Central memory CD4-positive, alpha-beta T cell (primary cell): Measurements from ENCODE around the gene TRIM49D1.
"Not testable (repeated sequence)": the region's sequence is repeated elsewhere in the genome, so short reads cannot be mapped to it uniquely, and the experiment has no call there.

Experiments used
- DNase-seq: peaks from one replicate; pipeline ENCODE4 v3.0.0; 2022
- total RNA-seq, 3 experiments: gene quantifications; one replicate each; lab custom pipeline; 2026; lab: John Stamatoyannopoulos, UW

The TRIM49D1 gene
- total RNA-seq: 0 reads per million in 3 experiments

- no peak for DNase-seq
These were observed at the start of gene TRIM49D1 for GRCh38 chr11:89922195-89922660. Gene TRIM49D1 (minus strand): TSS chr11:89922245. CDS start chr11:89917710, 4,535 bp downstream.

DNA sequence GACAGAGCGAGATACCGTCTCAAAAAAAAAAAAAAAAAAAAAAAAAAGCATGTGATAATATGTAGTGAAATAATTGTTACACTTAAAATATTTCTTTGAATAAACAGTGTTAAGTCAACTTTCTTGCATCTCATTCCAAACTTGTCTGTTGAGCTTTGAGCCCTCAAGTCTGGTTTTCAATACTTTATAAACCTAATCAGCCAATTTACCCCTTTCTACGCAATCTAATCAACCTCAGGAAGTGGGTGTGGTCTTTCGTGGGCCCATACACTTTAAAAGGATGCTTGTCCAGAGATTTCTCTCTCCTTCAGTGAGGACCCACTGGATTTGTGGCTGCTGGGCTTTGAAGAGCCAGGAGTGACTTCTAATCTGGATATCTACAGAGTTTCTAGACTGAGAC is 43.7 kb upstream of the TRIM49D1 start, which contains the start of gene TRIM64:
Gene TRIM64 (plus strand): TSS at position 301 of the 400 bp plus-strand sequence. CDS start 2,467 bp downstream, outside the sequence.
- DNase-seq: not testable (repeated sequence)

DNA sequence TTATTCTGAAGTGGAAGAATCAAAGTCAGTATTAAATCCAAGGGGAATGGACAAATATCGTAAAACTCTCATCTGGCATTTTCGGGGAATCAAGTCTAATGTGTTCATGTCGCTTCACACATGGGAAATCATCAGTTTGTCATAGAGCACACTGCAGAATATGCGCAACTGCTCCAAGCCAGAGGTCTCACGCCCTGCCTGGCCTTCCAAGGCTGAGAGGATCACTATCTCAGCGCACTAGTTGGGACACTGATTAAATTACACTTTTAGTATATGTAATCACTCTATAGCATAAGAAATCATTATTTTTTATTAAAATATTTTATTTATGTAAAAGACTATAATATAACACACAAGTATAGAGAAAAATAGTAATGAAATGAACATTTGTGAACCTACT is 38.8 kb upstream of the TRIM49D1 start:
- DNase-seq: not testable (repeated sequence)

DNA sequence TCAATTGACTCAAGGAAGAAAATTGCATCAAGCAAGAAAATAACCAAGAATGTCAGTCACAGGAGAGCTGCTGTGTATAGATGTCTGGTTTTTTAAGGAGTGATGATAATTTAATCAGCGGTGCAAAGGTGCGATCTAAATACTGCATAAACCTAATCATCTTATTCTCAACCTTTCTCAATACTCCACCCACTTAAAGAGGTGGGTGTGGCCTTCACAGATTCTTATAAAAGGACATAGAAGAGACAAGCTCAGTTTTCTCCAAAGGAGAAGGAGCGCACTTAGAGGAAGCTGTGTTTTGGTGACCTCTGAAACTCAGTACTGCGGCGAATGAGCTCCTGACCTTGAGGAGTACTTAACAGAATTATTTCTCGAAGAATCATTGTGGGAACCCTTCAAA is 1.7 kb upstream of the TRIM49D1 start, which contains the start of gene TRIM49D2:
Gene TRIM49D2 (plus strand): TSS at position 301 of the 400 bp plus-strand sequence. CDS start 2,698 bp downstream, outside the sequence.
- DNase-seq: not testable (repeated sequence)

GRCh38 chr11:89900809-89901208 is 21.2 kb downstream of the TRIM49D1 start:
- not testable (repeated sequence) for DNase-seq

- DNase-seq: not testable (repeated sequence)
These were observed 28.8 kb downstream of the TRIM49D1 start for GRCh38 chr11:89893245-89893644.

DNA sequence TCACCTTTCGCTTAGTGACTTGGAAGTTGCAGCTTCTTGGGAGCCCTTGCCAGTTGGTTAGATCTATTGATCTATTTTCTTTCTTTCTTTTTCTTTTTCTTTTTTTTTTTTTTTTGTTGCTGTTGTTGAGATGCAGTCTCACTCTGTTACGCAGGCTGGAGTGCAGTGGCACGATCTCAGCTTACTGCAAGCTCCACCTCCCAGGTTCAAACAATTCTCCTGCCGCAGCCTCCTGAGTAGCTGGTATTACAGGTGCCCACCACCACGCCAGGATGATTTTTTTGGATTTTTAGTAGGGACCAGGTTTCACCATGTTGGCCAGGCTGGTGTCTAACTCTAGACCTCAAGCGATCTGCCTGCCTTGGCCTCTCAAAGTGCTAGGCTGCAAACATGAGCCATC is 44.5 kb downstream of the TRIM49D1 start:
- not testable (repeated sequence) for DNase-seq

DNA sequence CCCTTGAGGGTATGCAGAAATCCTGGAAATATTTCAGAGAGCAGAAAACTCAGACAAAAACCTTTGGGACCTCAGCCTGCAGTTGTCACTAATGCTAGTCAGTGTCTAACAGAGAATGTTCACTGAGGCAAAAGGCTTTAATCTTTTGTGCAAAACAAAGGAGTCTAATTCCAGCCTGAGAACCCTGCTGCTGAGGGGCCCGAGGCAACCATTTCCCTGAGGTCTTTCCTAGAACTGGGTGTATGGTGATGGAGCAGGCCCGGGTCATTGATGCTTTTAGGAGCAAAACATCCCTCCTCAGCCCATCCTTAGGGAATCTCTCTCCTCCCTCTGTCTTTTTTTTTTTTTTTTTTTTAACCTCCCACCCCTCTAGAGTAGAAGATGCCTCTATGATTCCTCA is 49.5 kb downstream of the TRIM49D1 start:
- DNase-seq: not testable (repeated sequence)

GRCh38 chr11:89865223-89865622 is 56.8 kb downstream of the TRIM49D1 start:
- not testable (repeated sequence) for DNase-seq

DNA sequence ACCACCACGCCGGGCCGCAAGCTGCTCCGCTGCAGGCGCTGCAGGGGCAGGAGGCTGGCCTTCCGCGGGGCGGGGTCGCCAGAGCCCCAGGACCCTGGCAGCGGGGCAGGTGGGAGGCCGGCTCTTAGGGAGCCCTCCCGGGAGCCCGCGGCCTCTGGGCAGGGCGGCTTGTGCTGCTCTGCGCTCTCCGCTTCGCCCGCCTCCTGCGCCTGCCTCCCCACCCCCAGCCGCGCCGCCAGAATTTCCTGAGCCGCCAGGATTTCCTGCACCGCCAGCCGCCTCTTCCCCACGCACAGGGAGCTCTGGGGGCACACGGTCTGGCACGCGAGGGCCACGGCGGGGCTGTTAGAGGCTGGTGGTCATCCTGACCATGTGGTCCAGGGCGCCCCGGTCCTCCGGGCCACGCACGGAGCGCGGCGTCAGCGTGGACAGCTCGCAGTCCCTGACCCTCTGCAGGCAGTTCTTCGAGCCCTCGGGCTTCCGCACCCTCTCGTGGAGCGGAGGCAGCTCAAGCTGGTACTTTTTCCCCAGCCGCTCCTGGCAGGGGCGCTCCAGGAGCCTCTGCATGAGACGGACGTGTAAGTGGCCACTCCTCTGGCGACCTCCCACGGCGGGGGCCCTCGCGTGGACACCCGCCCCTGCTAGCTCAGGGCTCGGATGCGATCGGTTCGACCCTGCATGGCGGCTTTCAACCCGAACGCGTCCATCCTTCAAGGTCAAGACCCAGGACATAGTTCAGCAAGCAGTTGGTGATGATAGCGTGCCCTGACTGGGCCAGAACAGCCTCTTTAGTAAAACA is 57.9 kb downstream of the TRIM49D1 start:
- DNase-seq: not testable (repeated sequence)
